NOMO-1 treated with dmso at 0.1 percent for 144 hours (cell line): Measurements from ENCODE around the gene SLC25A28.

ENCODE experiments used
- DNase-seq: peaks from one replicate; lab custom pipeline; 2025; ENCODE audit not compliant: unreplicated experiment; lab: John Stamatoyannopoulos, UW

The SLC25A28 gene

GRCh38 chr10:99619851-99620710 lies at the start of gene SLC25A28:
SLC25A28 (minus strand) TSS chr10:99620439; CDS start chr10:99620335, 104 bp downstream.
- peak; percentile 100 for DNase-seq

DNA sequence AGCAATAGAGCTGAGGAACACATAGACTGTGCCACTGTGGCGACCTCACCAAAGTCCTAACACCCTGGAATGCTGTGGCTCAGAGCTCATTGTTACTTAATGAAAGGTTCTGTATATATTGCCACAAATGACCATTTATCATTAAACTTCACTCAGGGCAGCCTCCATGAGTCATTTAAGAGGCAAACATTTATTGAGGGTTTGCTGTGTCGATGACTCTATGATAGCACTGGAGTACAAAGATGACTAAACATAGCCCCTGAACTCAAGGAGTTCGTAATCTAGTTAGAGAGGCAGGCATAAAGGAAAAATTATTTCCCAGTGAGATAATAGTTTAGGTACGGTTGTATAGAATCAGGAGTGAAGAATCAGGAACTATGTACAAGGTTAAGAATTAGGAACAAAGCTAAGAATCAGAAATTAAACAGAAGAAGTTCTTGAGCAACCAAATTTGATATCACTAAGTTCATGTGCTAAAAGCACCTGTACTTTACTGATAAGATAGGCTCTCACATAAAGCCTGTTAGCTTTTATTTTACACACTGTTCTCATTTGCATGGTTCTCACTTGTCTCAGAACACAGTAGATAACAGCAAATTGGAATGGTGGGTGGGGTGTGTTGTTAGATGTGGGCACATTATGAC lies 47.0 kb upstream of the SLC25A28 start:
- DNase-seq = no peak

GRCh38 chr10:99665304-99665703 lies 45.1 kb upstream of the SLC25A28 start:
- no peak for DNase-seq

- DNase-seq = no peak
Observed at GRCh38 chr10:99661377-99661763, 41.1 kb upstream of the SLC25A28 start.

GRCh38 chr10:99660662-99661376 lies 40.6 kb upstream of the SLC25A28 start:
- DNase-seq = no peak

- DNase-seq = no peak
Observed at GRCh38 chr10:99659868-99660366, 39.7 kb upstream of the SLC25A28 start.

DNA sequence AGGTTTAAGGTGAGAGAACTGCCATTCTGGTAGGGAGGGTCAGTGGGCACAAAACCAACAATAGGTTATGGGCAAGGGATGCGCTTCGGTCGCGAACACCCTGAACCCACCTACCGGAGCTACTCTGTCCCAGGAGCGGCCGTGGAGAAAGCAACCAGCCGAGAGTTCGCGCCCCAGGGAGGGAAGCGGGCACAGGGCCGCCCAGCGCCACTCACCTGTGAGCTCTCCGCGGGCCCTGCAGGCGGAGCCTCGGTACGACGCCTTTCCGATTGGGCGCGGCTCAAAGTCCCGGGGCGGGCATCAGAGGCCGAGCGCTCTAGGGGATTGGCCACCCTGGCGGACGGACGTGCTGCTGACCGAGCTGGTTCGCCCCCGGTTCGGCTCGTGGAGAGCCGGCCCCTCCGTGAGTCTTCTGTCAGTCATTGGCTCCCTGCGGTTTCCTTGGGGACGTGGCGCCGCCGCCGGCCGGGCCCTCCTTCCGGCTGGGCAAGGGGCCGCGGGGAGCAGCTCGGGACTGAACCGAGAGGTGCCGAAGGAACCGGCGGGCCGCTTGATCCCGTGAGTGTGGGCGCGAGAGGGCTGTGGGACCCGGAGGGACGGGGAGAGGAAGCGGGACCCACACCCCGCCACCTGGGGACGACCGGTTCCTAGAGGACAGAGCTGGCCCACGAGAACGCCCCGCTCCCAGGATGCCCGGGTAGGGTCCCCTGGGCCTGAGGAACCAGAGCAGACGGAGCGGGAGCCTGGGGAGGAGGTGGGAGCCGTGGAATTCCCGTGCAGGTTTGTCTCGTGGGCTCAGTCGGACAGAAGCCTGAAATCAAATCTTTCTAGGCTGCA lies 39.0 kb upstream of the SLC25A28 start, which contains the start of gene ENTPD7:
Gene ENTPD7 (plus strand): TSS at position 479 of the 837 bp plus-strand sequence. CDS start 448 bp downstream, outside the sequence.
- DNase-seq = peak; percentile 94

- DNase-seq = no peak
Observed at GRCh38 chr10:99658622-99659030, 38.4 kb upstream of the SLC25A28 start.

GRCh38 chr10:99656199-99657064 lies 36.2 kb upstream of the SLC25A28 start:
- no peak for DNase-seq

DNA sequence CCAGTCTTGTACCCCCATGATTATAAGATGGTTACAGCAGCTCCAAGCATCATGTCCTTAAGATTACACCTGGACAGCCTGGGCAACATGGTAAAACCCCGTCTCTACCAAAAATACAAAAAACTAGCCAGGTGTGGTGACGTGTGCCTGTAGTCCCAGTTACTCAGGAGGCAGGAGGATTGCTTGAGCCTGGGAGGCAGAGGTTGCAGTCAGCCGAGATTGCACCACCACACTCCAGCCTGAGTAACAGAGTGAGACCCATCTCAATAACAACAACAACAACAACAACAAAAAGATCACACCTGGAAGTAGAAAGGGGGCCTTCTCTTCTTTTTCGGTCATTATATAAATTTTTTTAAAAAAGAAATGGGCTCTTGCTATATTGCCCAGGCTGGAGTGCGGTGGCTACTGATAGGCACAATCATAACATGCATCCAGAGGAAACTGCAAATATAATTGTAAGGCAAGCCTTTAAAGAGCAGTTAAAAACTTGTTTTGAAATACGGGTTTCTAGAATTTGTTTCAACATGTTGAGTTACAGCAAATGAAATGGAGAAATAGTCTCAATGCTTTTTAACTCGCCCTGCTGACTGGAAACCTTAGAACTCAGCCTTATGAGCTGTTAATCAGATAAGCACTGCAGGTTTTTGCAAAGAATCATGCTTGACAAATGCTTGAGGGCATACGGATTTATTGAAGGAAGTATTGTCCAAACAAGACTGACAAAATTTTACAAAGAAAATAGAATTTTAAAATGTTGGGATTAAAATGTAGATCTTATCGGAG lies 34.3 kb upstream of the SLC25A28 start:
- no peak for DNase-seq

- no peak for DNase-seq
Observed at GRCh38 chr10:99652800-99653390, 32.7 kb upstream of the SLC25A28 start.

DNA sequence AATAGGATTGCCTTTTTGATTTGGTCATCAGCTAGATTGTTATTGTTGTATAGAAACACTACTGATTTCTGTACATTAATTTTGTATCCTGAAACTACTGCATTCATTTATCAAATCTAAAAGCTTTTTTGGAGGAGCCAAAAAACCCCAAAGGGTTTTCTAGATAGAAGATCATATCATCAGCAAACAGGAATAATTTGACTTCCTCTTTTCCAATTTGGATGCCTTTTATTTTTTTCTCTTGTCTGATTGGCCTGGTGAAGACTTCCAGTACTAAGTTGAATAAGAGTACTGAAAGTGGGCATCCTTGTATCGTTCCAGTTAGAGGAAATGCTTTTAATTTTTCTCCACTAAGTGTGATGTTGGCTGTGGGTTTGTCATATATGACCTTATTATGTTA lies 28.5 kb upstream of the SLC25A28 start:
- DNase-seq = no peak

GRCh38 chr10:99647601-99648151 lies 27.4 kb upstream of the SLC25A28 start:
- DNase-seq = no peak

DNA sequence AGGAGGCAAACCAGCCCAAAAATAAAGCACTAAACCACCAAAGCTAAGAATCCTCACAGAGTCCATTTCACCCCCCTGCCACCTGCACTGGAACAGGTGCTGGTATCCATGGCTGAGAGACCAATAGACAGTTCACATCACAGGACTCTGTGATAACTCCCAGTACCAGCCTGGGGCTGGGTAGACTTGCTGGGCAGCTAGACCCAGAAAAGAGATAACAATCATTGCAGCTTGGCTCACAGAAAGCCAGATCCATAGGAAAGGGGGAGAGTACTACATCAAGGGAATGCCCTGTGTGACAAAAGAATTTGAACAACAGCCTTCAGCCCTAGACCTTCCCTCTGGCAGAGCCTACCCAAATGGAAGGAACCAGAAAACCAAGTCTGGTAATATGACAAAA lies 13.6 kb upstream of the SLC25A28 start:
- DNase-seq = no peak

- no peak for DNase-seq
Observed at GRCh38 chr10:99631496-99631895, 11.3 kb upstream of the SLC25A28 start.

- no peak for DNase-seq
Observed at GRCh38 chr10:99630991-99631390, 10.8 kb upstream of the SLC25A28 start.

DNA sequence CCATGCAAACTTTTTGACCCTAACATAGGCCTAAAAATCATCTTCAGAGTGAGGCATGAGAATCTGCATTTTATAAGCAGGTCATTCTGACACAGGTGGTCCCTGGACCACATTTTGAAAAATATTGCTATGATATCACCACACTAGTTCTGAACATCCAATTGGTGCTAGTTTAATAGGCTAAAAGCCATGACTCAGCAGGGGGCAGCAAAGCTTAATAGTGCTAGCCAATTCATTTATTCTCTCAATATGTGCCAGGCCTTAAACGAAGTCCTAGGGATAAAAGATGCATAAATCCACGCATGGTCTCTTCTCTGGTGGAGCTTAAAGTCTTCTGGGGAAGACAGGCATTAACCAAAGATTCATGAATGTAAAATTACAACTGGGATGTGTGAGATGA lies 10.2 kb upstream of the SLC25A28 start:
- DNase-seq = peak; percentile 23

DNA sequence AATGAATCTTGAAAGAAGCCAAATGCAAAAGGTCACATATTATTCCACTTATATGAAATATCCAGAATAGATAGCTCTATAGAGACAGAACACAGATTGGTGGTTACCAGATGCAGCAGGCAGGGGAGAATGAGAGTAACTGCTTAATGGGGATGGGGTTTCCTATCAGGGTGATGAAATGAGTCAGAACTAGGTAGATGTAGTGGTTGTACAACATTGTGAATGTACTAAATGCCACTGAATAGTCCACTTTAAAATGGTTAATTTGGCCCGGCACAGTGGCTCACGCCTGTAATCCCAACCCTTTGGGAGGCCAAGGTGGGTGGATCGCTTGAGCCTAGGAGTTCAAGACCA lies 9.4 kb upstream of the SLC25A28 start:
- no peak for DNase-seq
